ENCODE data around the gene TIMM29.

GRCh38 chr19:10913716-10914340 lies 14.8 kb upstream of the TIMM29 start:
- TF ChIP-seq CTCF (IDR thresholded peaks at IDR 0.05) (no peak), POLR2A (IDR thresholded peaks at IDR 0.05) (no peak), POLR2AphosphoS5 (IDR thresholded peaks at IDR 0.05) (no peak), EP300 (IDR thresholded peaks at IDR 0.05) (no peak)

Data from sigmoid colon (tissue), 4 donors.